K562 (cell line): Measurements from ENCODE around the gene SLC22A23. TPM values are rescaled to one million over a fixed set of nuclear protein-coding genes. Genes with fewer than 3 reads are reported as not detected.

Experiments
- ATAC-seq: fragments of 200-7000 bp; cut with Tn5 transposase; 3 replicates; pipeline ENCODE4 v1.9.1; 2020; ENCODE audit warnings: moderate library complexity
- BruUV-seq: library from RNA; stranded (reverse); fragments of 400-500 nt; replicated peaks from 2 replicates; lab custom pipeline; 2021; lab: Mats Ljungman, UMichigan
- CTCF ChIA-PET: fragments of 300-600 bp; formaldehyde crosslinking; extraction: SDS; loops from one replicate; lab custom pipeline; 2021; ENCODE audit warnings: low intra/inter-chr PET ratio; lab: Yijun Ruan, JAX
- POLR2A ChIA-PET: fragments of 300-600, 350-650 bp; sonication (Branson Sonifier 250); formaldehyde crosslinking; extraction: SDS; loops from one replicate; lab custom pipeline; 2021; ENCODE audit warnings: antibody characterized with exemption, inconsistent platforms; lab: Yijun Ruan, JAX
- DNase-seq, 4 experiments: peaks; one replicate each; pipeline versions ENCODE4 v3.0.0 to v3.0.0-alpha.2; 2011 to 2018; ENCODE audit warnings: low spot score in 3 of 4, mixed read lengths in 3 of 4; ENCODE audit errors: extremely low read depth in 1 of 4
- FAIRE-seq: peaks from 2 replicates; lab custom pipeline; 2011; peaks lifted over from hg19 to GRCh38; lab: Jason Lieb, UNC
- H2AFZ ChIP-seq: 2 replicates; pipeline ENCODE4 v1.6.0; 2011; ENCODE audit warnings: low read depth, low read length, control low read depth, inconsistent platforms
- H3K27ac ChIP-seq: fragments of 200-600 bp; 3 replicates; pipeline ENCODE4 v1.8.0; 2011; ENCODE audit warnings: low read depth, mild to moderate bottlenecking, control low read depth, inconsistent platforms, low read length, moderate library complexity, mixed read lengths; ENCODE audit errors: extremely low read depth
- H3K27me3 ChIP-seq, 2 experiments: fragments of 300-600 bp in 1 of 2; 2 replicates in 1 of 2; 3 replicates in 1 of 2; pipeline versions ENCODE4 v1.6.0 to v1.8.0; 2011; ENCODE audit warnings: inconsistent platforms in 2 of 2, low read length in 2 of 2, mild to moderate bottlenecking in 1 of 2, mixed read lengths in 1 of 2, moderate library complexity in 1 of 2; ENCODE audit not compliant: control insufficient read depth in 2 of 2, insufficient read depth in 2 of 2
- H3K36me3 ChIP-seq: fragments of 300-600 bp; 3 replicates; pipeline ENCODE4 v1.8.0; 2011; ENCODE audit warnings: mild to moderate bottlenecking, low read length, inconsistent platforms; ENCODE audit not compliant: control insufficient read depth, insufficient read depth
- H3K4me1 ChIP-seq, 2 experiments: fragments of 200-600 bp in 1 of 2; replicated peaks in 1 of 2; 2 replicates in 1 of 2; 3 replicates in 1 of 2; pipeline versions ENCODE4 v1.5.1 to v1.8.0; 2011; ENCODE audit warnings: inconsistent platforms in 2 of 2, low read length in 2 of 2, mild to moderate bottlenecking in 1 of 2, mixed read lengths in 1 of 2, moderate library complexity in 1 of 2; ENCODE audit not compliant: control insufficient read depth in 2 of 2, insufficient read depth in 2 of 2
- H3K4me2 ChIP-seq: 2 replicates; pipeline ENCODE4 v1.6.1; 2011; ENCODE audit warnings: low read length, control low read depth, inconsistent platforms, mixed read lengths; ENCODE audit not compliant: insufficient read depth
- H3K4me3 ChIP-seq: fragments of 200-600 bp; sonication (generic), shearing (Covaris generic); 2 replicates; pipeline ENCODE4 v1.5.1; 2016; ENCODE audit warnings: control low read depth, inconsistent platforms
- H3K79me2 ChIP-seq: fragments of 200-600 bp; 3 replicates; pipeline ENCODE4 v1.8.0; 2011; ENCODE audit warnings: low read length, inconsistent platforms; ENCODE audit not compliant: control insufficient read depth, insufficient read depth
- H3K9ac ChIP-seq, 2 experiments: 2 replicates each; pipeline versions ENCODE4 v1.6.0 to v1.6.1; 2011; ENCODE audit warnings: low read depth in 2 of 2, low read length in 2 of 2, control low read depth in 1 of 2, inconsistent platforms in 1 of 2, mild to moderate bottlenecking in 1 of 2, mixed read lengths in 1 of 2; ENCODE audit not compliant: insufficient read depth in 1 of 2
- H3K9me1 ChIP-seq: one replicate; pipeline ENCODE4 v1.6.0; 2011; ENCODE audit warnings: inconsistent platforms, mild to moderate bottlenecking, low read length, moderate library complexity; ENCODE audit not compliant: control insufficient read depth, insufficient read depth
- H3K9me3 ChIP-seq: replicated peaks from 2 replicates; pipeline ENCODE4 v1.5.1; 2011; ENCODE audit warnings: low read depth, low read length, inconsistent platforms; ENCODE audit not compliant: control insufficient read depth, insufficient read depth
- H4K20me1 ChIP-seq: replicated peaks from 2 replicates; pipeline ENCODE4 v1.6.1; 2011; ENCODE audit warnings: low read length, inconsistent platforms, mixed read lengths; ENCODE audit not compliant: control insufficient read depth, insufficient read depth
- COPS2 ChIP-seq: fragments of 450-650 bp; conservative IDR thresholded peaks from 2 replicates; pipeline ENCODE4 v1.6.1; 2016; ENCODE audit warnings: mild to moderate bottlenecking, moderate library complexity
- DIDO1 ChIP-seq: fragments of 450-650 bp; IDR thresholded peaks from 2 replicates; pipeline ENCODE4 v1.6.1; 2016; ENCODE audit warnings: low read depth, missing biosample characterization, missing genetic modification characterization
- FOSL1 ChIP-seq: fragments of 200-800 bp; sonication (Bioruptor generic); conservative IDR thresholded peaks from 2 replicates; pipeline ENCODE4 v1.6.1; 2016; ENCODE audit warnings: missing genetic modification characterization, missing compliant biosample characterization
- HSF4 ChIP-seq: fragments of 250-450 bp; sonication (Bioruptor Pico); IDR thresholded peaks from 2 replicates; pipeline ENCODE4 v2.1.2; 2022; ENCODE audit warnings: mild to moderate bottlenecking, moderate library complexity, borderline replicate concordance
- NFRKB ChIP-seq: fragments of 450-650 bp; IDR thresholded peaks from 2 replicates; pipeline ENCODE4 v1.6.1; 2016; ENCODE audit warnings: low read depth
- U2AF2 ChIP-seq: fragments of 200-400 bp; formaldehyde crosslinking; optimal IDR thresholded peaks from 2 replicates; pipeline ENCODE3; 2017; ENCODE audit warnings: low read depth, mild to moderate bottlenecking, low read length
- ZBTB43 ChIP-seq: sonication (generic); formaldehyde crosslinking; IDR thresholded peaks from 2 replicates; pipeline ENCODE4 v1.8.0; 2023; ENCODE audit warnings: mild to moderate bottlenecking, missing genetic modification reagents
- ZFP91 ChIP-seq: sonication (generic); formaldehyde crosslinking; IDR thresholded peaks from 2 replicates; pipeline ENCODE4 v1.8.0; 2022; ENCODE audit warnings: mild to moderate bottlenecking, missing genetic modification reagents
- ZNF830 ChIP-seq: fragments of 250-450 bp; sonication (Bioruptor Pico); IDR thresholded peaks from 2 replicates; pipeline ENCODE4 v1.5.0; 2021; ENCODE audit warnings: mild to moderate bottlenecking
- WGBS: fragments of 100-300 bp; shearing (Covaris generic); methylation state at CpG from one replicate; pipeline ENCODE4 v1.1.6; 2016; ENCODE audit warnings: low coverage, mixed read lengths; ENCODE audit not compliant: insufficient coverage; ENCODE audit errors: missing lambda C conversion rate; 5-methylcytosine and 5-hydroxymethylcytosine counted together
- in situ Hi-C: fragments of 300-500 bp; cut with MboI; formaldehyde crosslinking; loops from 4 replicates; pipeline ENCODE4 v1.15.0; 2018; ENCODE audit warnings: inconsistent platforms, mixed read lengths
- intact Hi-C: fragments of 100-400 bp; cut with micrococcal nuclease; formaldehyde crosslinking; loops from 2 replicates; pipeline ENCODE4 v1.14.2; 2022
- polyA plus RNA-seq, 8 experiments: library from polyadenylated mRNA; depleted of rRNA in 4 of 8; stranded (reverse) in 5 of 8; unstranded in 3 of 8; fragments of >200 nt; fragmentation: Nextera tagmentation in 2 of 8; fragmentation: Illumina TruSeq in 1 of 8; extraction: Ambion mirVana in 2 of 8; extraction: Trizol in 1 of 8; gene quantifications; 2 replicates each; pipeline versions ENCODE4 v1.2.1 to v1.2.3, GENCODE V29; 2011 to 2014; ENCODE audit warnings: inconsistent platforms in 1 of 8, missing spikeins in 1 of 8
- total RNA-seq, 7 experiments: library from RNA; depleted of rRNA in 6 of 7; stranded (reverse); fragments of >200 nt in 6 of 7; fragmentation: Illumina TruSeq in 2 of 7; extraction: Trizol in 2 of 7; gene quantifications; 2 replicates each; pipeline versions ENCODE4 v1.2.1 to v1.2.3, GENCODE V29; 2011 to 2021; ENCODE audit warnings: low replicate concordance in 1 of 7
- TF ChIP-seq, protein P1 (sequence below): sonication (generic); formaldehyde crosslinking; IDR thresholded peaks from 2 replicates; pipeline ENCODE4 v1.9.0; 2022; ENCODE audit warnings: mild to moderate bottlenecking, missing genetic modification reagents

SLC22A23 gene
- total and polyA plus RNA-seq, 9 of the 15 experiments (the other 6 are each of a cell fraction or from before 2014, with no cell fraction given): 0.30 to 8.7 (median 2.5) TPM

- FAIRE-seq (no peak), DNase-seq (no peak), ATAC-seq (no peak)
- POLR2A ChIA-PET: interaction anchor here (0.7 to 4.7 kb wide), 7 partner anchors 10 to 1608 kb away, joined by 3 to 35 read pairs (median 3); no protein-coding TSS in a partner anchor
- H4K20me1 ChIP-seq: no peaks in the 10 kb centered on the region
- no peaks in the 10 kb centered on the region for H3K79me2 ChIP-seq
- H3K4me2 ChIP-seq: 0 out of 2 replicates have a peak overlapping the region, but pooled peaks have one; percentile 9
- TF ChIP-seq FOSL1 (no peak), NFRKB (0 out of 2 replicates have a peak, but pooled peaks have one; percentile 30)
- intact Hi-C loops: no loop called here
- H2AFZ ChIP-seq: no peak overlapping the region
- in situ Hi-C loops: no loop called here
- peak overlapping the region; percentile 13; the same call in 2 of the 3 replicates for H3K27ac ChIP-seq
- H3K9ac ChIP-seq: no peak overlapping the region
- H3K36me3 ChIP-seq: no peaks in the 10 kb centered on the region
- no TSS peak for BruUV-seq
- CTCF ChIA-PET: no interaction called here
- peaks cover 26 to 35% of the 10 kb centered on the region in 2 experiments for H3K4me1 ChIP-seq
- H3K27me3 ChIP-seq: no peaks in the 10 kb centered on the region
- H3K9me3 ChIP-seq: no peaks in the 10 kb centered on the region
- H3K4me3 ChIP-seq: no peak overlapping the region
- no peaks in the 10 kb centered on the region for H3K9me1 ChIP-seq
Observed at GRCh38 chr6:3325210-3325609, 131.6 kb downstream of the SLC22A23 start.

DNA sequence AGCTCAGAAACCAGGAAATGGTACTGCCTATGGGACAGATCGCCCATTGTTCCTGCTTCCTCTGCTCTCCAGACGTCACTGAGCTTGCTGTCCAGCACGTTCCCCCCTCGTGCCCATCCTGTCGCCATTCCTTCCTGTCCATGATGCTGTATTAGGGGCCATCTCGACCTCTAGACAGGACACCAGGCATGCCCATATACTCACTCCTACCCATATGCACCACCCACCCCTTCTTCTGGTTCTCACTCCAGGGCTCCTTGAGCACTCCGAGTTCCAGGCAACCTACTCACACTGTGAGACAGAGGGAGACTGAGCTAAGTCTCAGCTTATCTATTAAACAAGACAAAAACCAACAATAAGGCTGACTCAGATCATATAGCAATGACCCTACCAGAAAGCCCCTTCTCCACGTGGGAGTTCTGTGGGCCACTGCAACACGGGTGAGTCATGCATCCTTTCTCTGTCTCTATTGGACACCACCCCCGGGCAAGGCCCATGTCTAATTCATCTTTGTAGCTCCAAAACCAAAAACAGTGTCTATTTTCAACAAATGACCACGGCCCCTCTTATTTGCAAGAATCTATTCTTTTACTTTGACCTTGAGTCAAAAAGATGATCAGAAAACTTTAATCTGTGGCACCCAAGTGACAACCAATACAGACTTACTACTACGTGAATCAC is 132.4 kb downstream of the SLC22A23 start:
- BruUV-seq: no TSS peak
- H4K20me1 ChIP-seq: no peaks in the 10 kb centered on the region; the same call in 1 of the 2 replicates
- peaks cover 26 to 29% of the 10 kb centered on the region in 2 experiments for H3K4me1 ChIP-seq
- H3K9ac ChIP-seq: peak overlapping the region in 1 of 2 experiments; percentile 32; a peak in 2 of 4 replicates
- 22% methylated on average over 12 of the region's 12 CpGs for WGBS
- H2AFZ ChIP-seq: peak overlapping the region; percentile 77; the same call in 1 of the 2 replicates
- H3K27me3 ChIP-seq: no peaks in the 10 kb centered on the region
- CTCF ChIA-PET: no interaction called here
- peak; percentile 88 to 92 (median 91) for DNase-seq
- peak overlapping the region; percentile 64; the same call in 2 of the 3 replicates for H3K27ac ChIP-seq
- H3K4me2 ChIP-seq: peak overlapping the region; percentile 59
- peak; percentile 90 for ATAC-seq
- H3K36me3 ChIP-seq: no peaks in the 10 kb centered on the region
- peak; percentile 97 for FAIRE-seq
- H3K9me3 ChIP-seq: no peaks in the 10 kb centered on the region
- in situ Hi-C loops (no loop called here), intact Hi-C loops (no loop called here)
- H3K79me2 ChIP-seq: no peaks in the 10 kb centered on the region
- no peaks in the 10 kb centered on the region for H3K9me1 ChIP-seq
- H3K4me3 ChIP-seq: no peak overlapping the region
- POLR2A ChIA-PET: interaction anchor here (0.5 to 4.7 kb wide), 11 partner anchors 9 to 118 kb away, joined by 3 to 35 read pairs (median 3); no protein-coding TSS in a partner anchor
- TF ChIP-seq ZFP91 (CRISPR knock-in tag) (no peak), U2AF2 (no peak), HSF4 (CRISPR knock-in tag) (no peak), COPS2 (no peak), DIDO1 (tag) (no peak), ZNF830 (CRISPR knock-in tag) (no peak), ZBTB43 (no peak)
- TF ChIP-seq, protein P1, sequence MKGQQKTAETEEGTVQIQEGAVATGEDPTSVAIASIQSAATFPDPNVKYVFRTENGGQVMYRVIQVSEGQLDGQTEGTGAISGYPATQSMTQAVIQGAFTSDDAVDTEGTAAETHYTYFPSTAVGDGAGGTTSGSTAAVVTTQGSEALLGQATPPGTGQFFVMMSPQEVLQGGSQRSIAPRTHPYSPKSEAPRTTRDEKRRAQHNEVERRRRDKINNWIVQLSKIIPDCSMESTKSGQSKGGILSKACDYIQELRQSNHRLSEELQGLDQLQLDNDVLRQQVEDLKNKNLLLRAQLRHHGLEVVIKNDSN (CRISPR knock-in tag): peak; percentile 73
